Brain microvascular endothelial cell (primary cell): ENCODE data around the gene RPUSD3.
"Not testable (repeated sequence)": the region's sequence is repeated elsewhere in the genome, so short reads cannot be mapped to it uniquely, and the experiment has no call there.

ENCODE experiments used
- DNase-seq: peaks from one replicate; pipeline ENCODE4 v3.0.0-alpha.2; 2020
- H3K27ac ChIP-seq: fragments of 250-450 bp; sonication (Bioruptor Pico); 2 replicates; pipeline ENCODE4 v1.5.1; 2020; ENCODE audit warnings: mild to moderate bottlenecking, moderate library complexity
- H3K27me3 ChIP-seq: fragments of 250-450 bp; sonication (Bioruptor Pico); replicated peaks from 2 replicates; pipeline ENCODE4 v1.5.1; 2020; ENCODE audit warnings: mild to moderate bottlenecking
- H3K36me3 ChIP-seq: fragments of 250-450 bp; sonication (Bioruptor Pico); replicated peaks from 2 replicates; pipeline ENCODE4 v1.5.1; 2020; ENCODE audit warnings: mild to moderate bottlenecking
- H3K4me3 ChIP-seq: 2 replicates; pipeline ENCODE4 v1.5.1; 2011; ENCODE audit warnings: low read depth, mild to moderate bottlenecking, control low read depth, low read length, moderate library complexity
- CTCF ChIP-seq: IDR thresholded peaks from 2 replicates; pipeline ENCODE4 v1.5.1; 2011; ENCODE audit warnings: low read depth, mild to moderate bottlenecking, moderate library complexity, low read length, control low read depth, inconsistent platforms; ENCODE audit errors: missing control alignments
- in situ Hi-C: cut with HindIII; loops from 2 replicates; pipeline ENCODE4 v1.10.0; 2017; ENCODE audit warnings: low sequenced_read_pairs, low pct_ligation_motif_present

Gene RPUSD3

GRCh38 chr3:9879830-9880549 lies 36.2 kb upstream of the RPUSD3 start, which contains the start of gene CIDEC:
TSS of gene CIDEC (minus strand) at chr3:9880253. CDS start at chr3:9878486, 1,767 bp downstream.
- no peak for DNase-seq
- TF ChIP-seq CTCF: no peak
- Histone ChIP-seq H3K36me3 (no peaks in the 10 kb centered on the region), H3K27ac (no peak within 1 kb of the TSS), H3K27me3 (no peaks in the 10 kb centered on the region), H3K4me3 (no peak within 1 kb of the TSS)
- in situ Hi-C loops: no loop called here

DNA sequence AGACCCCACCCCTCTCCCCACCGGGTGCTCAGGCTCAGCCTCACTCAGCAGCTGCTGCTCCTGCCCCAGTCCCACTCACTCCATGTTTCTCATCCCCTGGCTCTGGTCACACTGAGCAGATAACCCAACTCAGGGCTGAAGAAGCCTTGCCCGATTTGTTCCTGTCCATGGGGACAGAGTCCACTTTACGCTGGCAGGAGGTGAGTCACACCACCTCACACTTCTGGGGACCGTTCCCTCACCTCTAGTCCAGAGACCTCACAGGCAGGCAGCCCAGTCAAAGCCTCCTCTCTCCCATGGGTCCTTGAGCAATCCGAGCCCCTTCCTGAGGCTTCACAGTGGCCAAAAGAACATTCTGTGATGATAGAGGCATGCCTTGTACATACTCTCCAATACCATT lies 34.9 kb upstream of the RPUSD3 start:
- Histone ChIP-seq H3K27ac (no peak overlapping the region), H3K27me3 (no peaks in the 10 kb centered on the region), H3K36me3 (no peaks in the 10 kb centered on the region), H3K4me3 (no peak overlapping the region)
- in situ Hi-C loops: no loop called here
- DNase-seq: no peak
- TF ChIP-seq CTCF: no peak

DNA sequence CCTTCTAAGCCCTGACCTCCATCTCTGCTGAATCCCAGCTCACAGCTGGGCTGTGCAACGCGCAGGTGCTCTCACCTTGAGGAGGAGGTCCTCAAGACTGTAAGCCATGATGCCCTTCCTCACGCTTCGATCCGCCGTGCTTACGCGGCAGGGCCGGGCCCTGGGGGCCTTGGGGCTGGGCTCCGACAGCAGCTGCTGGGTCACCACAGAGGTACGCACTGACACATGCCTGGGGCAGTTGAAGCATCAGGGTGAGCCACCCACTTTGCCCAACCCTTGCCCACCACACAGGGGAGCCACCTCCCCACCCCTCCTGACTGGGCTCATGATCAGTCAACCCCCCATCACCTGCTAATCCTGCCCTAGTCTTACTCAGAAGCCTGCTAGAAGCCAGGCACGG lies 33.2 kb upstream of the RPUSD3 start:
- Histone ChIP-seq H3K27me3 (no peaks in the 10 kb centered on the region), H3K36me3 (no peaks in the 10 kb centered on the region), H3K27ac (no peak overlapping the region), H3K4me3 (no peak overlapping the region)
- no peak for DNase-seq
- in situ Hi-C loops: no loop called here
- no peak for TF ChIP-seq CTCF

- H3K4me3 ChIP-seq, H3K36me3 ChIP-seq, DNase-seq, in situ Hi-C loops, H3K27ac ChIP-seq, H3K27me3 ChIP-seq: not testable (repeated sequence)
Measured at GRCh38 chr3:9876255-9876654, 32.4 kb upstream of the RPUSD3 start.

- no peak for TF ChIP-seq CTCF
- H3K27ac ChIP-seq: no peak overlapping the region
- H3K4me3 ChIP-seq: no peak overlapping the region
- DNase-seq: no peak
- no peaks in the 10 kb centered on the region for H3K36me3 ChIP-seq
- in situ Hi-C loops: no loop called here
- H3K27me3 ChIP-seq: no peaks in the 10 kb centered on the region
Measured at GRCh38 chr3:9875448-9875847, 31.6 kb upstream of the RPUSD3 start.

GRCh38 chr3:9872067-9872466 lies 28.3 kb upstream of the RPUSD3 start:
- in situ Hi-C loops: not testable (repeated sequence)

DNA sequence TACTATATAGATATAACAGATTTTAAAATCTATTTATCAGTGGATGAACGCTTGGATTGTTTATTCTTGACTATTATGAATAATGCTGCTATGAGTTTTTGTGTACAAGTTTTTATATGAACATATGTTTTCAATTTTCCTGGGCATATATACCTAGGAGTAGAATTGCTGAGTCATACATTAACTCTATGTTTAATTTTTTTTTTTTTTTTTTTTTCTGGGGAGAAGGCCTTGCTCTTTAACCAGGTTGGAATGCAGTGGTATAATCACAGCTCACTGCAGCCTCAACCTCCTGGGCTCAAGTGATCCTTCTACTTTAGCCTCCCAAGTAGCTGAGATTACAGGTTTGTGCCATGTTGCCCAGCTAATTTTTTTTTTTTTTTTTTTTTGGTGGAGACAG lies 27.2 kb upstream of the RPUSD3 start:
- peak; percentile 28 for DNase-seq

More at GRCh38 chr3:9872067-9872466, 28.3 kb upstream of the RPUSD3 start:
- not testable (repeated sequence) for DNase-seq, H3K4me3 ChIP-seq, H3K36me3 ChIP-seq, H3K27ac ChIP-seq, H3K27me3 ChIP-seq

More for the DNA sequence above, 27.2 kb upstream of the RPUSD3 start:
- Histone ChIP-seq H3K27ac (no peak overlapping the region), H3K36me3 (no peaks in the 10 kb centered on the region), H3K4me3 (no peak overlapping the region), H3K27me3 (no peaks in the 10 kb centered on the region)
- in situ Hi-C loops: no loop called here
- no peak for TF ChIP-seq CTCF
